Aorta (tissue), 5 donors: ENCODE data around the gene OR6S1. TPM values are rescaled to one million over a fixed set of nuclear protein-coding genes. Genes with fewer than 3 reads are reported as not detected.
A peak's percentile ranks its signal among the peaks of the same experiment; 100 is the strongest.
"Not testable (repeated sequence)": the region's sequence is repeated elsewhere in the genome, so short reads cannot be mapped to it uniquely, and the experiment has no call there.

Experiments used
- ATAC-seq: fragments of 200-7000 bp; cut with Tn5 transposase; one replicate; pipeline ENCODE4 v1.9.1; 2022; ENCODE audit warnings: moderate library complexity; ENCODE audit not compliant: low FRiP score
- DNase-seq, 2 donors: peaks; one replicate each; pipeline ENCODE4 v3.0.0-alpha.2; 2020
- H3K27ac ChIP-seq, 2 donors: one replicate each; pipeline ENCODE4 v1.5.1; 2013; ENCODE audit warnings: low read length in 2 of 2, mild to moderate bottlenecking in 2 of 2, moderate library complexity in 2 of 2, control low read depth in 1 of 2, inconsistent platforms in 1 of 2, low read depth in 1 of 2
- H3K27me3 ChIP-seq, 2 donors: one replicate each; pipeline ENCODE4 v1.6.1; 2013; ENCODE audit warnings: control low read depth in 1 of 2, low read length in 1 of 2, mild to moderate bottlenecking in 1 of 2, moderate library complexity in 1 of 2; ENCODE audit not compliant: insufficient read depth in 2 of 2, control insufficient read depth in 1 of 2
- H3K36me3 ChIP-seq, 2 donors: one replicate each; pipeline ENCODE4 v1.6.1; 2013; ENCODE audit warnings: control low read depth in 1 of 2, low read length in 1 of 2, mild to moderate bottlenecking in 1 of 2; ENCODE audit not compliant: insufficient read depth in 2 of 2, control insufficient read depth in 1 of 2
- H3K4me1 ChIP-seq, 2 donors: one replicate each; pipeline ENCODE4 v1.6.1; 2013; ENCODE audit warnings: low read length in 2 of 2, control low read depth in 1 of 2, mild to moderate bottlenecking in 1 of 2, moderate library complexity in 1 of 2; ENCODE audit not compliant: insufficient read depth in 2 of 2, control insufficient read depth in 1 of 2
- H3K4me3 ChIP-seq, 2 donors: one replicate each; pipeline ENCODE4 v1.5.1; 2013; ENCODE audit warnings: low read length in 2 of 2, control low read depth in 1 of 2, mild to moderate bottlenecking in 1 of 2
- H3K9me3 ChIP-seq: one replicate; pipeline ENCODE4 v1.6.1; 2013; ENCODE audit warnings: mild to moderate bottlenecking, low read length; ENCODE audit not compliant: control insufficient read depth
- WGBS, 2 donors: extraction: QIAGEN DNeasy Blood & Tissue Kit; methylation state at CpG; one replicate each; pipeline ENCODE4 v1.1.7; 2013; 5-methylcytosine and 5-hydroxymethylcytosine counted together
- intact Hi-C, 2 donors: fragments of 100-400 bp; cut with DNase I; formaldehyde crosslinking; loops; one replicate each; pipeline versions ENCODE4 v1.14.2 to v1.15.0; 2022
- polyA plus RNA-seq, 2 donors: library from polyadenylated mRNA; stranded (reverse); fragments of 200-250 nt; gene quantifications; one replicate each; pipeline ENCODE4 v1.2.3, GENCODE V29; 2013
- total RNA-seq, 2 donors: library from RNA; stranded (reverse); fragmentation: NEBNext Ultra II Directional; extraction: Animal tissue kit (Norgen Biotek cat#: 25700); gene quantifications; one replicate each; pipeline ENCODE4 v1.2.1, GENCODE V29; 2021
- donor health status: healthy with polysubstance abuse.
- donor health status: Bipolar disorder and iron deficiency.
- donor health status: DM: no; HTN: no; CAD: no.
- donor health status: DM: no; HTN: no; CAD: no.
- donor health status: DM: yes; HTN: yes; CAD: no.

OR6S1 gene
- total and polyA plus RNA-seq, 4 donors: not detected

GRCh38 chr14:20679907-20680306, 38.4 kb upstream of the OR6S1 start:
- Histone ChIP-seq H3K4me1 (peaks cover 0 to 2% of the 10 kb centered on the region in 2 donors), H3K27me3 (no peaks in the 10 kb centered on the region), H3K36me3 (no peaks in the 10 kb centered on the region), H3K9me3 (no peaks in the 10 kb centered on the region), H3K4me3 (no peak overlapping the region), H3K27ac (no peak overlapping the region)
- no peak for DNase-seq
- WGBS, 2 donors: 87 to 88% methylated on average over 1 of the region's 1 CpG
- intact Hi-C loops: loop anchor here (5.0 to 10.0 kb wide), 6 partner anchors 48 to 338 kb away; partner anchors contain the start of genes METTL17 (in 1 of the 2), PARP2 (in 1 of the 2) and PIP4P1 (in 1 of the 2)
- no peak for ATAC-seq

GRCh38 chr14:20676072-20676471, 34.6 kb upstream of the OR6S1 start:
- DNase-seq (no peak), ATAC-seq (no peak)
- H3K9me3 ChIP-seq: no peaks in the 10 kb centered on the region
- H3K27ac ChIP-seq: no peak overlapping the region
- WGBS, 2 donors: 84% methylated on average over 2 of the region's 2 CpGs
- H3K27me3 ChIP-seq: no peaks in the 10 kb centered on the region
- no peaks in the 10 kb centered on the region for H3K36me3 ChIP-seq
- intact Hi-C loops: no loop called here
- no peak overlapping the region for H3K4me3 ChIP-seq
- H3K4me1 ChIP-seq: peaks cover 0 to 2% of the 10 kb centered on the region in 2 donors

- H3K4me1 ChIP-seq: peaks cover 0 to 2% of the 10 kb centered on the region in 2 donors
- WGBS, 2 donors: 81 to 84% methylated on average over 2 of the region's 2 CpGs
- ATAC-seq: no peak
- no peak overlapping the region for H3K4me3 ChIP-seq
- H3K27me3 ChIP-seq: no peaks in the 10 kb centered on the region
- no peaks in the 10 kb centered on the region for H3K9me3 ChIP-seq
- intact Hi-C loops: no loop called here
- no peak for DNase-seq
- H3K36me3 ChIP-seq: no peaks in the 10 kb centered on the region
- H3K27ac ChIP-seq: no peak overlapping the region
Measured at GRCh38 chr14:20675669-20676068, 34.2 kb upstream of the OR6S1 start.

- WGBS, 2 donors: 79 to 85% methylated on average over 4 of the region's 4 CpGs
- intact Hi-C loops: no loop called here
Measured at GRCh38 chr14:20671597-20672283, 30.2 kb upstream of the OR6S1 start.

GRCh38 chr14:20668969-20669368, 27.5 kb upstream of the OR6S1 start:
- Histone ChIP-seq H3K4me1 (no peaks in the 10 kb centered on the region), H3K27me3 (no peaks in the 10 kb centered on the region), H3K27ac (no peak overlapping the region), H3K9me3 (peaks cover 2% of the 10 kb centered on the region), H3K4me3 (no peak overlapping the region), H3K36me3 (no peaks in the 10 kb centered on the region)
- DNase-seq (no peak), ATAC-seq (no peak)
- intact Hi-C loops: no loop called here
- 75 to 81% methylated on average over 2 of the region's 2 CpGs for WGBS, 2 donors

More at GRCh38 chr14:20671597-20672283, 30.2 kb upstream of the OR6S1 start:
- Histone ChIP-seq H3K36me3 (no peaks in the 10 kb centered on the region), H3K27me3 (no peaks in the 10 kb centered on the region), H3K27ac (no peak overlapping the region), H3K4me1 (no peaks in the 10 kb centered on the region), H3K9me3 (peaks cover 2% of the 10 kb centered on the region), H3K4me3 (no peak overlapping the region)
- ATAC-seq (no peak), DNase-seq (no peak)

GRCh38 chr14:20667957-20668356, 26.5 kb upstream of the OR6S1 start:
- no peak for ATAC-seq
- DNase-seq: no peak
- peaks cover 2% of the 10 kb centered on the region for H3K9me3 ChIP-seq
- no peak overlapping the region for H3K27ac ChIP-seq
- no peaks in the 10 kb centered on the region for H3K27me3 ChIP-seq
- 87 to 90% methylated on average over 2 of the region's 2 CpGs for WGBS, 2 donors
- intact Hi-C loops: no loop called here
- no peaks in the 10 kb centered on the region for H3K4me1 ChIP-seq
- no peaks in the 10 kb centered on the region for H3K36me3 ChIP-seq
- no peak overlapping the region for H3K4me3 ChIP-seq

GRCh38 chr14:20666400-20666961, 25.0 kb upstream of the OR6S1 start:
- DNase-seq, H3K4me1 ChIP-seq, intact Hi-C loops, H3K27ac ChIP-seq, ATAC-seq, H3K4me3 ChIP-seq, H3K9me3 ChIP-seq, H3K36me3 ChIP-seq, H3K27me3 ChIP-seq: not testable (repeated sequence)
- WGBS, 2 donors: 80 to 82% methylated on average over 7 of the region's 7 CpGs

GRCh38 chr14:20662968-20663732, 21.7 kb upstream of the OR6S1 start:
- no peaks in the 10 kb centered on the region for H3K36me3 ChIP-seq
- ATAC-seq: peak; percentile 72
- no peak overlapping the region for H3K27ac ChIP-seq
- H3K9me3 ChIP-seq: no peaks in the 10 kb centered on the region
- H3K4me1 ChIP-seq: no peaks in the 10 kb centered on the region
- WGBS, 2 donors: 2 to 3% methylated on average over 31 of the region's 31 CpGs
- DNase-seq: peak; percentile 74 to 86
- H3K4me3 ChIP-seq: no peak overlapping the region
- H3K27me3 ChIP-seq: no peaks in the 10 kb centered on the region
- intact Hi-C loops: no loop called here
